Neural progenitor cell (in vitro differentiated cells): Measurements from ENCODE around the gene CFAP20DC. TPM values are rescaled to one million over a fixed set of nuclear protein-coding genes. Genes with fewer than 3 reads are reported as not detected.

Experiments
- DNase-seq: peaks from one replicate; pipeline ENCODE4 v3.0.0-alpha.2; 2016; ENCODE audit warnings: low spot score
- H2AFZ ChIP-seq: fragments of 200-600 bp; sonication (generic); replicated peaks from 2 replicates; pipeline ENCODE4 v1.6.1; 2016; ENCODE audit warnings: antibody characterized with exemption
- H3F3A ChIP-seq: fragments of 200-600 bp; sonication (generic); 2 replicates; pipeline ENCODE4 v1.6.1; 2016; ENCODE audit warnings: antibody characterized with exemption, low read depth
- H3K27ac ChIP-seq: fragments of 200-600 bp; sonication (generic); 2 replicates; pipeline ENCODE4 v1.5.1; 2016; ENCODE audit warnings: mild to moderate bottlenecking
- H3K27me3 ChIP-seq: fragments of 200-600 bp; sonication (generic); 2 replicates; pipeline ENCODE4 v1.6.1; 2016; ENCODE audit warnings: mild to moderate bottlenecking, moderate library complexity
- H3K36me3 ChIP-seq: fragments of 200-600 bp; sonication (generic); 2 replicates; pipeline ENCODE4 v1.5.1; 2016
- H3K4me1 ChIP-seq: fragments of 200-600 bp; sonication (generic); 2 replicates; pipeline ENCODE4 v1.6.1; 2016; ENCODE audit warnings: mixed run types
- H3K4me2 ChIP-seq: fragments of 200-600 bp; sonication (generic); 2 replicates; pipeline ENCODE4 v1.6.1; 2016
- H3K4me3 ChIP-seq: fragments of 200-600 bp; sonication (generic); 2 replicates; pipeline ENCODE4 v1.5.1; 2016
- H3K79me2 ChIP-seq: fragments of 200-600 bp; sonication (generic); 2 replicates; pipeline ENCODE4 v1.6.1; 2016; ENCODE audit warnings: low read depth
- H3K9ac ChIP-seq: fragments of 200-600 bp; sonication (generic); 2 replicates; pipeline ENCODE4 v1.6.1; 2016
- H3K9me3 ChIP-seq: fragments of 200-600 bp; sonication (generic); 2 replicates; pipeline ENCODE4 v1.5.1; 2016; ENCODE audit warnings: low read depth
- H4K20me1 ChIP-seq: fragments of 200-600 bp; sonication (generic); 2 replicates; pipeline ENCODE4 v1.6.1; 2016; ENCODE audit warnings: low read depth
- H3K27ac Mint-ChIP-seq: 3 replicates; pipeline ENCODE4 v1.8.0; 2021; ENCODE audit warnings: mixed read lengths
- H3K27me3 Mint-ChIP-seq: 2 replicates; pipeline ENCODE4 v1.8.0; 2022; ENCODE audit warnings: low read depth, mild to moderate bottlenecking, inconsistent platforms, moderate library complexity, mixed read lengths; ENCODE audit not compliant: insufficient read depth
- H3K36me3 Mint-ChIP-seq: 3 replicates; pipeline ENCODE4 v1.8.0; 2021; ENCODE audit warnings: mixed read lengths
- H3K4me1 Mint-ChIP-seq: 3 replicates; pipeline ENCODE4 v1.8.0; 2021; ENCODE audit warnings: mixed read lengths
- H3K4me3 Mint-ChIP-seq: 3 replicates; pipeline ENCODE4 v1.8.0; 2021; ENCODE audit warnings: mild to moderate bottlenecking, moderate library complexity, mixed read lengths
- H3K9me3 Mint-ChIP-seq: 3 replicates; pipeline ENCODE4 v1.8.0; 2020; ENCODE audit warnings: mixed read lengths
- CTCF ChIP-seq: fragments of 200-600 bp; sonication (generic); IDR thresholded peaks from 2 replicates; pipeline ENCODE4 v1.5.1; 2017; ENCODE audit warnings: antibody characterized with exemption, mild to moderate bottlenecking
- EZH2 ChIP-seq: fragments of 200-600 bp; sonication (generic); IDR thresholded peaks from 2 replicates; pipeline ENCODE4 v1.6.1; 2017; ENCODE audit warnings: antibody characterized with exemption, mild to moderate bottlenecking, moderate library complexity
- EZH2phosphoT487 ChIP-seq: fragments of 200-600 bp; sonication (generic); IDR thresholded peaks from 2 replicates; pipeline ENCODE4 v1.6.1; 2017; ENCODE audit warnings: antibody characterized with exemption
- total RNA-seq: library from RNA; depleted of rRNA; stranded (reverse); fragments of >200 nt; gene quantifications from 2 replicates; pipeline ENCODE4 v1.2.3, GENCODE V29; 2015; ENCODE audit warnings: low replicate concordance

Gene CFAP20DC
- total RNA-seq, 1 donor from 2014 or later = 14.0 TPM

- Histone ChIP-seq H3K36me3 (no peaks in the 10 kb centered on the region), H3K9me3 (peaks cover 3% of the 10 kb centered on the region), H3K4me2 (no peak overlapping the region), H3K27me3 (no peaks in the 10 kb centered on the region), H3F3A (no peaks in the 10 kb centered on the region), H3K4me1 (no peaks in the 10 kb centered on the region), H3K4me3 (no peak overlapping the region), H3K27ac (no peak overlapping the region), H3K9ac (no peak overlapping the region), H3K79me2 (no peaks in the 10 kb centered on the region), H4K20me1 (no peaks in the 10 kb centered on the region), H2AFZ (no peak overlapping the region)
- Mint-ChIP-seq H3K4me1 (no peaks in the 10 kb centered on the region), H3K27me3 (peaks cover 3% of the 10 kb centered on the region), H3K36me3 (peaks cover 1% of the 10 kb centered on the region), H3K27ac (no peak overlapping the region), H3K9me3 (peaks cover 10% of the 10 kb centered on the region), H3K4me3 (no peak overlapping the region)
- no peak for DNase-seq
- TF ChIP-seq CTCF (no peak), EZH2 (no peak), EZH2phosphoT487 (no peak)
Observed at GRCh38 chr3:58784888-58785287, 264.9 kb downstream of the CFAP20DC start.

- Histone ChIP-seq H3K4me3 (no peak overlapping the region), H3K4me1 (no peaks in the 10 kb centered on the region), H3K36me3 (no peaks in the 10 kb centered on the region), H3K27ac (no peak overlapping the region), H3K27me3 (no peaks in the 10 kb centered on the region), H3K9ac (no peak overlapping the region), H2AFZ (no peak overlapping the region), H3K4me2 (no peak overlapping the region), H4K20me1 (no peaks in the 10 kb centered on the region), H3F3A (no peaks in the 10 kb centered on the region), H3K9me3 (peaks cover 8% of the 10 kb centered on the region), H3K79me2 (no peaks in the 10 kb centered on the region)
- Mint-ChIP-seq H3K9me3 (peaks cover 14% of the 10 kb centered on the region), H3K4me1 (no peaks in the 10 kb centered on the region), H3K4me3 (no peak overlapping the region), H3K27ac (no peak overlapping the region), H3K27me3 (peaks cover 3% of the 10 kb centered on the region), H3K36me3 (peaks cover 1% of the 10 kb centered on the region)
- no peak for DNase-seq
- no peak for TF ChIP-seq CTCF
Observed at GRCh38 chr3:58784425-58784824, 265.4 kb downstream of the CFAP20DC start.

GRCh38 chr3:58783845-58784244 is 266.0 kb downstream of the CFAP20DC start:
- Histone ChIP-seq H3K36me3 (no peaks in the 10 kb centered on the region), H2AFZ (no peak overlapping the region), H3K9me3 (peaks cover 14% of the 10 kb centered on the region), H4K20me1 (no peaks in the 10 kb centered on the region), H3K9ac (no peak overlapping the region), H3K4me3 (no peak overlapping the region), H3K27me3 (no peaks in the 10 kb centered on the region), H3K79me2 (no peaks in the 10 kb centered on the region), H3K4me2 (no peak overlapping the region), H3K4me1 (no peaks in the 10 kb centered on the region), H3F3A (no peaks in the 10 kb centered on the region), H3K27ac (no peak overlapping the region)
- H3K4me1 Mint-ChIP-seq = no peaks in the 10 kb centered on the region
- peaks cover 20% of the 10 kb centered on the region for H3K9me3 Mint-ChIP-seq
- H3K27me3 Mint-ChIP-seq = peaks cover 3% of the 10 kb centered on the region
- no peak overlapping the region for H3K4me3 Mint-ChIP-seq
- TF ChIP-seq EZH2phosphoT487 (no peak), EZH2 (no peak), CTCF (no peak)
- no peak for DNase-seq
- H3K27ac Mint-ChIP-seq = no peak overlapping the region
- peaks cover 1% of the 10 kb centered on the region for H3K36me3 Mint-ChIP-seq

- H3K9me3 Mint-ChIP-seq = peaks cover 25% of the 10 kb centered on the region
- DNase-seq = no peak
- H3K4me3 ChIP-seq = no peak overlapping the region
Observed at GRCh38 chr3:58779934-58780333, 269.9 kb downstream of the CFAP20DC start.

More at GRCh38 chr3:58779934-58780333, 269.9 kb downstream of the CFAP20DC start:
- Histone ChIP-seq H3F3A (no peaks in the 10 kb centered on the region), H3K4me2 (no peak overlapping the region), H3K9ac (no peak overlapping the region), H3K27me3 (no peaks in the 10 kb centered on the region), H3K4me1 (no peaks in the 10 kb centered on the region), H2AFZ (no peak overlapping the region), H3K27ac (no peak overlapping the region), H4K20me1 (no peaks in the 10 kb centered on the region), H3K36me3 (no peaks in the 10 kb centered on the region), H3K79me2 (no peaks in the 10 kb centered on the region), H3K9me3 (peaks cover 16% of the 10 kb centered on the region)
- H3K4me1 Mint-ChIP-seq = no peaks in the 10 kb centered on the region
- no peak overlapping the region for H3K4me3 Mint-ChIP-seq
- peaks cover 5% of the 10 kb centered on the region for H3K27me3 Mint-ChIP-seq
- H3K27ac Mint-ChIP-seq = no peak overlapping the region
- peaks cover 1% of the 10 kb centered on the region for H3K36me3 Mint-ChIP-seq
- no peak for TF ChIP-seq CTCF
- no peak for TF ChIP-seq EZH2phosphoT487
- no peak for TF ChIP-seq EZH2
